GM18907 (cell line): ENCODE measurements around the gene MRPL36.
"Not testable (repeated sequence)": the region's sequence is repeated elsewhere in the genome, so short reads cannot be mapped to it uniquely, and the experiment has no call there.

ENCODE experiments used
- ATAC-seq: cut with Tn5 transposase; IDR thresholded peaks from one replicate; pipeline ENCODE4 v1.9.1; 2021; ENCODE audit warnings: mild to moderate bottlenecking, moderate library complexity; ENCODE audit not compliant: unreplicated experiment

Gene MRPL36

DNA sequence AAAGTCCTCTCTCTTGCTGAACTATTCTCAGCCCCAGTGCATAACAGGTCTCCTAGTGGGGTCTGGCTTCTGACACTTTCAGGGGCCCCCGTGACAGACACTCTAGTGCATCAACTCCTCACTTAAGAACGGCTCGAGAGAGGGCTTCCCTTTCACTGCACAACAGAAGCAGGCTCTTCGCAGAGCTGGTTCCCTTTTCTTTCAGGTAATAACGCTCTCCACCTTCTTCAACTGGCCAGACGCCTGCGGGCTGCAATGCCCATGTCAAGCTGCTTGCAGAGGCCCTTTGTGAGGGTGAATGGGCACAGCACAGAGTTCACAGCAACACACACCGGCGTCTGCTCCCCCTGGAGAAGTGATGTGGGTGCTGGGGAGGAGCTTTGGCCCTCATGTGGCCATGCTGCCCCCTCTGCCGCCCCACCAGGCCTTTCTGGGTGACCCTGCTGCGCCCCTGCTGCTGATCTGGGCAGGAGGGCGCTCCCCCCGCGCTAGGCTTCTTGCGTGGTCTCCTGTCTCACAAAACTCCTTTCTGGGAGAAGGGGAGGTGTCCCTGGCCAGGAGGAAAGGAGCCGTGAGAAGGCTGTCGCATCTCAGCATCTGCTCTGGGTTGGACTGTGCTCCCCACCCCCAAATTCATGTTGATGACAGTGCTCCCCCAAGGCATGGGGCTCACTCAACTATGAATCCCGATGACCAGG is 2.4 kb downstream of the MRPL36 start:
- no peak for ATAC-seq

DNA sequence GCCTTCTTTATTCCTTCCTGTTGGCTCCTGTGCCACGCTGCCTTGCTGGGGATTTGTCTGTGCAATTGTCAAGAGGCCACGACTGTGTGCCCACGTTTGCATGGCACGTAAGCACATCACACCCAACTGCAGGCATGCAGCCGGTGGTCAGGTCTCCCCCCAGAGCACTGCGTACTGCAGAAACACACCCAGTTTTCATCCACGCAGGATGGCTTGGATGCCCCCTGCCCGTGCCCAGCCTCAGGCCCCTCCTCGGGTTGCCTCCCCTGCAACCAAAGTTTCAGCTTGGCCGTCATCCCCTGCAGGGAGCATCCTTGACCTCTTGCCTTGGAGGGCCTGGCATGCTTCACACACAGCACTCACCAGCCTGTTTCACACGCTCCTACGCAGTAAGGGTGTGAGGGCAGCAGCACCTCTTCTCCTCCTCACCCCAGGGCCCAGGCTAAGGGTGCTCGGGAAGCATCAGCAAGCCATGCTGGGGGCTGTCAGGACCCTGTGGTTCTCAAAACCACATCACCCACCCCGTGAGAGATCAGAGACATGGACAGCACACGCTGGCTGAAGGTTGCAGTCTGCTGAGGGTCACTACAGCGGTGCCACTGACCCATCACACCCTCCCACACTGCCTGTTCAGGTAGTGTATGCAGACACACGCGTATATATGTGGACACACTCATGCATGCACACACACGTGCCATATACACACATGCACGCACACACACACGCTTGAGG is 3.1 kb downstream of the MRPL36 start:
- no peak for ATAC-seq

DNA sequence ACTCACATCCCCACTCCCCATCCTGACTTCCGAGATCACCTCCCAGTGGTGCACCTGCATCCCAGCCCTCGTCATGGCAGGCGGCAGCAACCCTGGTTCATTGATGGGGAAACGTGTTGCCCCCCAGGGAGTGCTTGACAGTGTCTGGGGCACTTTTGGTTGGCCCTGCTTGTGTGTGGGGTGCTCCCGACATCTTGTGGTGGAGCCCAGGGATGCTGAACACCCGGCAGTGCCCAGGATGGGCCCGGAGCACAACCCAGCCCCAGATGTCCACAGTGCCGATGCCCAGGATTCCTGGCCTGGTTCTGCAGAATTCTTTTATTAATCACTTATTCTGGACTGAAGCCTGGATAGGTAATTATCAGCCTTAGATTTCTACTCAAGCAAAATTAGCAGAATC is 3.7 kb downstream of the MRPL36 start:
- no peak for ATAC-seq

DNA sequence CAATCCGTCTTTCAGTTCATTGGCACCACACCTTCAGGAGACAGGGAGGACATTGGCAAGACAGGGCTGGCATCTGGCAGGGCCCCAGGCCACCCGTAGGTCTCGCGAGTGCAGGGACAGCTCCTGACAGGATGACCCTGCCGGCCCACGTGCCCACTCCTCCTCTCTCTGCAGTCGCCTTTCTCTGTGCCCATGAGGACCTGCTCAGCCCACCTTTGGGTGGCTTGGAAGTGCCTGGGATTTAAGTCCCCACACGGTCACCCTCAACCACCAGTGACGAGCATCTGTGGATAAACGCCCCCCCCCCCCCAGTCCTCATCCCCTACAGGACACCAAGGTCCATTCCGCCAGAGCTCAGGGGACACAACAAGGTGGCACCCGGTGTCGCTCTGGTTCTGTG is 4.1 kb downstream of the MRPL36 start:
- ATAC-seq: no peak

DNA sequence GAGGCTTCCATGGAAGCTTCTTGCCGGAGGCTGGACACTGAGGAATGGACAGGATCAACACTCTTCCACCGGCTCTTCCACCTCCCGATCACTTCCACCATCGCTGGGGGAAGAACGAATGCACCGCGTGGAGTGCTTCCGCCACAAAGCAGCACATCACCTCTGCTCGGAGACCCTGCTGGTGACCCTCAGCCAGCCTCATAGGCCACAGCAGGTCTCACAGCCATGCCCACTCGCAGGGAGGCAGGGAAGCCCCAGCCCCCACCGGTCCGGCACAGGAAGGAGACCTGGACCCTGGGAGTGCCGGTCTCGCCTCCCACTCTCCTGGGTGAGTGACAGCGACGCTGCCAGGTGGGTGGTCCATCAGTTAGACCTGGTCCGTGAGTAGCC is 4.7 kb downstream of the MRPL36 start:
- no peak for ATAC-seq

DNA sequence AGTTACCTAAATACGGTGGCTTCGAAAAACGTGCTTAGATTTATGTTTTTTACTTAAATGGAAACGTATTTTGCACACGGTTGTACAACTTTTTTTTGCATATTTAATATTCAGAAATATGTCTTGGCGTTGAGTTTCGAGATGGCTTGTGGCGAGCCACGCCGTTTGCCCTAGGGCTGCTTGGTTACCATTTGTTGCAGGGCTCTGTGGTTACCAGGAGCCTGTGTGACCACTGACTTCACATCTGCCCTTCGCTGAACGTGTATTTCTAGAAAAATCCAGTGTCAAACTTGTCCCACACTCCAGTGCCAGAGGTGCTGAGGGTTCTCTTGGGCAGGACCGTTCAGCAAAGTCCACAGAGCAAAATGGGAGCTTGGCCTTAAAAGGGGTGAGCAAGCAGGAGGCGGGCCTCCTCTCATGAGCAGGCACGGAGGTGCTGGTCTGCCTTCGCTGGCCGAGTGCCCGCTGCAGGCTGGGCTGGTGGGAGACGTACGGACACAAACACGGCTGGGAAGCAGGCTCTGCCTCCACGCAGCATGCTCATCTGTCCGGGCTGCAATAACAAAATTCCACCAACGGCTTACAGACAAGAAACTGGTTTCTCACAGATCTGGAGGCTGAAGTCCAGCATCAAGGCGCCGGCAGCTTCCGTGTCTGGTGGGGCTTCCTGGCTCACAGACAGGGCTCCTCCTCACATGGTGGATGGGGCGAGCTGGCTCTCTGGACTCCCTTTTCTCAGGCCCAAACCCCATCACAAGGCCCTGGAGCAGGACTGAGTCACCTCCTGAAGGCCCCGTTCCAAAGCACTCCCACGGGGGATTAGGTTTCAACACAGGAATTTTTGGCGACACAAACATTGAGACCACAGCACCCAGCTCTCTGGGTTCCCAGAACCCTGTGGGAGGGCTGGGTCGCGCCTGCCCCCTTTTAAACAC is 5.4 kb downstream of the MRPL36 start:
- ATAC-seq: no peak

DNA sequence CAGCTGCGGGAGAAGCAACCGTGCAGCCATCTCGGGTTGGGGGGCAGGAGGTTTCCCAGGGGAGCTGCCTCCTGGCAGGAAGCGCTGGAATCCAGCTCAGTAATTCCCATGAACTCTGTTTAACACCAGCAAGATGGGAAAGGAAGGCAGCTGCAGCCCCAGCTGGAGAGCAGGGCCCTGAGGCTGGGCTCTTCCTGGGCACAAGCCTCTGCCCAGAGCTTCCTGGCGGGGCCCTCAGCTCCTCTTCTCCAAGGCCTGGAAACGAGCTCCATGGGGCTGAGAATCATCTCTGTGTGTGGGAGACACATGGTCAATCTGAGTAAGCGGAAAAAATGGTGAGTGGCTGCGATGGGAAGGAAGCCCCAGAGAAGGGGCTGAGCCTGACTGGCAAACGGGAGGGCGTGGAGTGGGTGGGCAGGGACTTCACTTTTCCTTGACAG is 6.3 kb downstream of the MRPL36 start:
- no peak for ATAC-seq

DNA sequence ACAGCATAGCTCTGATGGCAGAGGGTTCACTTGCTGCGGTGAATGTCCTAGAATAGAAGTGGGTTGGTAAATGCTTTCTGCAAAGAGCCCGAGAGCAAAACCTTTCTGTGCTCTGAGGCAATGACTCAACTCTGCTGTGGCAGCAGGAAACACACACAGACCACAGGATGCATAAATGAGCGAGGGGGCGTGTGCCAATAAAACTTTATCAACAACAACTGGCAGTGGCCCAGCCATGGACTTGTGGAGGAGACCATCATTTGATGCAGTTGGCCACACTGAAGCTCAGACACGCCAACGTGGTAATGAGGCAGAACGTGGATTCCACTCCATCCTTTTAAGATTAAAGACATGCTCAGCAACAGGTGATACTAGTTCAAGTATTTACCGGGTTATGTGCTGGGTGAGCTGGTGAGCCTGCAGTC is 6.8 kb downstream of the MRPL36 start:
- peak; percentile 95 for ATAC-seq

DNA sequence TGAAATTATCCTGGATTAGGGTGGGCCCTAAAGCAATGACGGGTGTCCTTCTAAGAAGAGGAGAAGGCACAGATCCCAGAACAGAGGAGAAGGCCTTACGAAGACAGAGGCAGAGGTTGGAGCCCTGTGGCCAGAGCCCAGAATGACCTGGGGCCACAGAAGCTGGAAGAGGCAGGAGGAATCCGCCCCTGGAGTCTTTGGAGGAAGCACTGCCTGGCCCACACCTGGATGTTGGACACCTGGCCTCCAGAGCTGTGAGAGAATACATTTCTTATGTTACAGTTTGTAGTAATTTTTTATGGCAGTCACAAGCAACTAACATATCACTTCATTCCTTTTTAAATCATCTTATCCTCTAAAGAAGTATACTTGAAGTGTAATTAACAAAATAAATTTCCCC is 8.5 kb downstream of the MRPL36 start:
- no peak for ATAC-seq

DNA sequence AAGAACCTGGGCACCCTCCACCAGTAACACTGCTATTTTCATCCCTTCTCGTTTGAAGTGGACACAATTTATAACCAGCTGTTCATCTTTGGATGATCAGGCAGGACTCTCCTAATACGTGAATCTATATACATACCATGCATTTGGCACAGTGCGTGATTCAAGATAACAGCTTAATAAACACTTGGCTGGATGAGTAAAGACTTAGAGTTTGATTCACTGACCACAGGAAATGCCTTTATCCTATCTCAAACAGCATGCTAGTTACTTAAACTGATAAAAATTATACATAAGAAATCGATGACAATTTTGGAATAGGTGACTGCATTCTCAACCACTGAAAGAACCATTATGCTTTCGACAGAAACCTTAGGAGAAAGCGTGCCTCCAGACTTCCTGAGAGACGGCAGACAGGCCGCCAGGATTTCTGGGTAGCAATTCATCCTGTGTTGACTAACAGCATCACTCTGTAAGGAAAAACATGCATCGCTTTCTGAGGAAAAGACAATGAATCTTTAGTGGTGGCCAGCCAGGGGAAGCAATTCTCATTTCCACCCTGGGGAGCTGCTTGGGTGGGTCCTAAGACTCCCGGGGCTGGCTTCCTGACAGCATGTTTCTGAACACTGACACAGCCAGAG is 9.7 kb downstream of the MRPL36 start:
- ATAC-seq: no peak

DNA sequence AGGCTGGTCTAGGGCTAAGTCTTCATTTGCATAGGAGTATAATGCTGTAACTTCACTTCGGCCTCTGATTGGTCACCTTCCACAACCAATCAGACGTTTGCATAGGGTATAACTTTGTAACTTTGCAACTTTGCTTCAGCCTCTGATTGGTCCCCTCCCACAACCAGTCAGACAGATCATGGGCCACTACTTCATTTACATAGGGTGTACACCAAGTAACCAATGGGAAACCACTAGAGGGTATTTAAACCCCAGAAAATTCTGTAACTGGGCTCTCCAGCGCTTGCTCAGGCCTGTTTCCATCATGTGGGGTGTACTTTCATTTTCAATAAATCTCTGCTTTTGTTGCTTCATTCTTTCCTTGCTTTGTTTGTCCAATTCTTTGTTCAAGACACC is 10.2 kb downstream of the MRPL36 start:
- ATAC-seq: not testable (repeated sequence)

DNA sequence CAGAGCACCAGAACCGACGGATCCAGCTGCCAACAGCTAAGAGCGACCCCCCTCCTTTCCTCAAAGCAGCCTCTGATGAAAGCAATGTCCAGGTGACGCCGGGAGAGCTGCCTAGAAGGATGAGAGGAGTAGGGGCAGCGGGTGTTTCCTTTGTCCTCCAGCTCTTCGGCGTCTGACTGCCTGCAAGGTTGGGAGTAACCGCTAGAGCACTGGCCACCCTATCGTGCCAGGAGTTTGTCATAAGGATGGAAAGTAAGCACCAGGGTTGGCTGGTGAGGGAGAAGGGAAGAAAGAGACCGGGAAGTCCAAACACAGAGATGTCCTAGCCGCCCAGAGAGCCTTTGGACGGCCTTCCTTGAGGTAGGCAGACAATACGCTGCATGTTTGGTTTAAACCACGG is 10.8 kb downstream of the MRPL36 start:
- no peak for ATAC-seq

DNA sequence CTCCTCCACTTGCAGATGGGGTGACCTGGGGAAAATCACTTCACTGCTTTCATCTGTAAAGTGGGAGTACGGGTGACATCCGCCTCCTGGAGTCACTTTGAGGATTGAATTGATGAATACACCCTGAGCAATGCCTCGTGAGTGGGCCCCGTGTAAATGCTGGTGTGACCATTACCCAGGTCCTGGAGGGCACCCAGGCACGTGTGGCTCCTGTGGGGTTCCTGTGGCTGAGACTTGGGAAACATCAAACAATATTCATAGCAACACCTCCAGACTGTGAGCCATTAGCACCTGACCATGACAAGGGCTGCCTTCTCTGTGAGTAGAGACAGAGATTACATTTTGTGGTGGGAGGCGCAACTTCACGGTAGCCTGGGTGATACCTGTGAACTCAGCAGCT is 11.4 kb downstream of the MRPL36 start:
- ATAC-seq: no peak

DNA sequence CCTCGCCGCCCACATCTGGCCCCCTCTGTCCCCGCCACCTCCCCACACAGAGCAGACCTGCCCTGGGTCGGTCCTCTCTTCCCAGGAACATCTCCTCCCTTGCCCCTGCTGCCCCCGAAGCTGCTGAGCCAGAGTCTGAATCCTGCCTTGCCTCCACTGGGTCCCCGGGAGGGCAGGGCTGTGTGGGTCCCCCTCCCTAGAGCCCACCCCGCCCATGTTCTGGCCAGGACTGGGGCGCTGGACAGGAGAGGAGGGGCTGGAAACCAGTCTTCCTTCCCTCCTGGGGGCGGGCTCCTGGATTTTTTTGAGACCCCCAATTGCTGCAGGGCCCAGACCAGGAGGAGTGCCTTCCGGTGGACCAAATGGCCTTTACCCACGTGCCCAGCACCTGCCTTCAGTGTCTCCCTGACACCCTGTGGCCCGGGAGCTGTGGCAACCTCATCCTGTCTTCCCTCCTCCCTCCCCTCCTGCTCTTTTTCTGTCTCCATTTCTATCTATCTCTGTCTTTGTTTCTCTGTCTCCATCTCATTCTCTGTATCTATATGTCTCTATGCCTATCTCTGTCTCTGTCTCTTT is 12.1 kb downstream of the MRPL36 start:
- ATAC-seq: no peak

DNA sequence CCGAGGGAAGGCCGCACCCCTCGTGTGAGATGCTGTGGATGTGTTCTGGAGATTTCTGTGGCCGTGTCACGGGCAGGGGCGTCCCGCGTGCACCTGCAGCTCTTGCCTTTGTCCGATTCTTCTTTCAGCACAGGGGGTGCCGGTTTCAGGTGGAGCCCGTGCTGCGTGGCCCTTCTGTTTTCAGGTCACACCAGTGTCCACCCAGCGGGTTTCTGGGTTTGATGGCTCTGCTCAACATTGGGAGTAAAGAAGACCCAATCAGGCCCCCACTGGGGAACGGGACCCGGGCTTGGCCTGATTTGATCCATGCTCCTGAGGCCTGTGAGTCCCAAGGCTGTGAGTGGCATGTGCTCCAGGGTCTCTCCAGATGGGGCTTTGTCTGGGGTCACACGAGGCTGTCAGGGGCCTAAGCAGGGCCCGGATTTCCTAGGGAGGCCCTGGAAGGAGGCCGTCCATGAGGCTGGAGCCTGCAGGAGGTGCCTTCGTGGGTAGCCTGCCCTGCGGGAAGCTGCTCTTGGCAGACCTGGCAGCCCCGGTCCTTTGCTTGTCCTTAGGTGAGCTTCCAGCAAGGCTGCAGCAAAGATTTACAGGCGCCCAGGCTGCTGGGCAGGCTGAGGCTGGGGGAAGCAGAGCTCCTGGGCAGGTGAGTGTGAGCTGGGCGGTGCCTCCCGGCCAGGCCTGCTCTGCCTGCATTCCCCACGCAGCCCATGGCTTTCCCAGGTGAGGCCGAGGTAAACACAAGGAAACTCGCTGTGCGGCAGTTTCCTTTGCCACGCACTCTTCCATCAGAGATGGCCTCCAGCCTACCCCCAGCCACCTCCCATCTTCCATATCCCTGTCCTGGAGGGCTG is 12.8 kb downstream of the MRPL36 start:
- ATAC-seq: no peak

DNA sequence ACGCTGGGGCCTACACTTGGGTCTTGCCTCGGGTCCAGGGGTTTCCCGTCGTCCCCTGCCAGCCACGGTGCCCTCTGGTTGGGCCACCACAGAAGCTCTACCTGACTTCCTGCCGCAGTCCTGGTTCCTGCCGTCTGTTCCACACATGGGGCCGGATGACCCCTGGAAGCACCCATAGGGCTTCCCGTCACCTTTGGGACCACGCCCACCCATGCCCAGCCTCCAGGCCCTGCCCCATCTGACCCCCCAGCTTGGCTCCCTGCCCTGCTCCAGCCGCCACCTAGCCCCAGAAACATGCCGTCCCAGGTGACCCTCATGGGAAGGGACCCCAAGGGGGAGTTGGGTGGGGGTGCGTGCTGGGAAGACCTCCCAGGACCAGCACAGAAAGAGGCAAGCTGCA is 13.7 kb downstream of the MRPL36 start:
- no peak for ATAC-seq

DNA sequence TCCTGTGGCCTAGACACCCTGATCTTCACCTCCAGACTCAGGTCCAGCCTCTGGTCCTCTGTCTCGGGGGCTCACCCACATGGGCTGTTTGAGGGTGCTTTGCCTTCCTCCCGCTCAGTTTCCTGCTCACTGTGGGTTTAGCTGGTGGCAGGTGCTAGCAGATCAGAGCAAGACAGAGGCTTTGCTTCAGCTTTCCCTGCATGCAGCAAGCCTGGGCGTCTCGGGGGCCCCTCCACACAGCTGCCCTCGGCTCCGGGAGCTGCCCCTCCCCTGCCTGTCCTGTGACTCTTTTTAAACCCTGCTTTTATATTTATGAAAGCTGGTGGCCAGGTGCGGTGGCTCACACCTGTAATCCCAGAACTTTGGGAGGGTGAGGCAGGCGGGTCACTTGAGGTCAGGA is 14.6 kb downstream of the MRPL36 start:
- ATAC-seq: no peak

DNA sequence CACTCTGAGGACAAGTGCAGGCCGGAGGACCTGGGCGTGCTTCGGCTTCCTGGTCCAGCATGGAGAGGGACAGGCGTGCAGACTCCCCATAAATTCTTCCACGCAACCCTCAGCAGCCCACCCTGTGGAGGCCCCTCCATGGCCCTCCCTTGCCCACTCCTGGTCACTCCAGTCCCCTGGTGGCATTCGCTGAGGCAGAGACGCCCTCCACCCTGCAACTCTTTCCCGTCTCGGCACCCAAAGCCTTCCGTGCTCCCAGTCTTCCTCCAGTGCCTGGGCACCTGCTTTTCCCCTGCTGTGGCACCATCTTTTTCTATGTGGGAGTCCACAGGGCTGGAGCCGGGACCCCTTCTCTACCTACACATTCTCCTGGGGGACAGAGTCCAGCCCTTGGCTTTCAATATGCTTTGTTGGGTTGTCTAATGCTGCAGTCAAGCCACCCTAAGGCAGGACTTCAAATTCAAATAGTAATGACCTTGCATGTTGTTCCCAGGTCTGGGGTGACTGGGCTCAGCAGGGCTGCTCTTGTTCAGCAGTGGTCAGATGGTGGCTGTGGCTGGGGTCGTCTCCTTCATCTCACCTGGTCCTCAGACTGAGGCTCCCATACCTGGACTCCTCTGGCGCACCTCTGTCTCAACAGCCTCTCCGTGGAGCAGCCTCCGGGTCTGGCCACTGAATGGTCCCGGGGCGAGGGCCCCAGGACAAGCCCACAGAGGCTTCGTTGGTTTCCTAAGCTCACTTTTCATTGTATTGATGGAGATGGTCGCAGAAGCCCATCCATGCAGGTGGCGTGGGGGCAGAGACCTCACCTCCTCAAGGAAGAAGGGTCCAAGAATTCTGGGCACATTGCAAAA is 15.2 kb downstream of the MRPL36 start:
- ATAC-seq: no peak

DNA sequence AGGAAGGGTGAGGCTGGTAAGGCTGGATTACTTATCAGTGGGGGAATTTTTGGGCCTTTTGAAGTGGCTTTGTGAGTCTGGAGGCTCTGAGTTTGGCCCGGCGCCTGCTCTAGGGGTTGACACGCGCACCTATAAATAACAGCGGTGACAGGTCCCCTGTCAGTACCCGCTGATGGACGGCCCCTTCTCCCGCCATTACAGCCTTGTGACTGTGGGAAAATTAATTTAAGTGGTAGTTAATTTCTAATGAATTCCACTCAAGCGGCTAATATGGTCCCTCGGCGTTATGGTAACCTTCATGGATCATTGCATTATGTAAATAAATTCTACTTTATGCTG is 16.5 kb downstream of the MRPL36 start:
- peak; percentile 90 for ATAC-seq
